GM13976 (cell line): ENCODE data around the gene IGSF1.
"Not testable (repeated sequence)": the region's sequence is repeated elsewhere in the genome, so short reads cannot be mapped to it uniquely, and the experiment has no call there.

Experiments used
- DNase-seq: peaks from one replicate; pipeline ENCODE4 v3.0.0; 2012; ENCODE audit warnings: low spot score
- in situ Hi-C: fragments of 300-500 bp; cut with MboI; formaldehyde crosslinking; loops from one replicate; pipeline ENCODE4 v1.12.0; 2022; ENCODE audit warnings: low sequenced_read_pairs, mixed read lengths, inconsistent platforms; ENCODE audit not compliant: unreplicated experiment
- TF ChIP-seq, protein P1 (sequence below): IDR thresholded peaks from 2 replicates; pipeline ENCODE4 v1.5.1; 2012; ENCODE audit warnings: borderline replicate concordance, mild to moderate bottlenecking; ENCODE audit not compliant: insufficient read depth; ENCODE audit errors: extremely low read depth, missing control alignments, control extremely low read depth

The IGSF1 gene

DNA sequence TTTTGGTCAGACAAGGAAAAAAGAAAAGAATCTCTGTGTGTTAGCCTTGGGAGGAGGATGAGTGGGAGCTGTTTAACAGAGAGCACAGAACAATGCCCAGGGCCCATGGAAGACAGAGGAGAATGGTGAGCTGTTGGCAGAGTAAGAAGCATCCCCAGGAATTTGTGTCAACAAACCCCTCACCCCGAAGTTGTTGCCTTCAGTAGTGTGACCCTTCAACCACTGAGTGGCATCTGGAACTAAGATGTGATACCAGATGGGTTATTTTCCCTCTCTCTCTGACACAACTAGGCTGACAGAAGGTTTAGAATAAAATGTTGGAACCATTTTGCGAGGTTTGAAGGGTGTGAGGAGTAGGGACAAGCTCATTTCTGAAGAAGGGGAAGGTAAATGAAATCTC lies 25.1 kb downstream of the IGSF1 start:
- in situ Hi-C loops = no loop called here
- no peak for DNase-seq
- TF ChIP-seq, protein P1, sequence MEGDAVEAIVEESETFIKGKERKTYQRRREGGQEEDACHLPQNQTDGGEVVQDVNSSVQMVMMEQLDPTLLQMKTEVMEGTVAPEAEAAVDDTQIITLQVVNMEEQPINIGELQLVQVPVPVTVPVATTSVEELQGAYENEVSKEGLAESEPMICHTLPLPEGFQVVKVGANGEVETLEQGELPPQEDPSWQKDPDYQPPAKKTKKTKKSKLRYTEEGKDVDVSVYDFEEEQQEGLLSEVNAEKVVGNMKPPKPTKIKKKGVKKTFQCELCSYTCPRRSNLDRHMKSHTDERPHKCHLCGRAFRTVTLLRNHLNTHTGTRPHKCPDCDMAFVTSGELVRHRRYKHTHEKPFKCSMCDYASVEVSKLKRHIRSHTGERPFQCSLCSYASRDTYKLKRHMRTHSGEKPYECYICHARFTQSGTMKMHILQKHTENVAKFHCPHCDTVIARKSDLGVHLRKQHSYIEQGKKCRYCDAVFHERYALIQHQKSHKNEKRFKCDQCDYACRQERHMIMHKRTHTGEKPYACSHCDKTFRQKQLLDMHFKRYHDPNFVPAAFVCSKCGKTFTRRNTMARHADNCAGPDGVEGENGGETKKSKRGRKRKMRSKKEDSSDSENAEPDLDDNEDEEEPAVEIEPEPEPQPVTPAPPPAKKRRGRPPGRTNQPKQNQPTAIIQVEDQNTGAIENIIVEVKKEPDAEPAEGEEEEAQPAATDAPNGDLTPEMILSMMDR = no peak

DNA sequence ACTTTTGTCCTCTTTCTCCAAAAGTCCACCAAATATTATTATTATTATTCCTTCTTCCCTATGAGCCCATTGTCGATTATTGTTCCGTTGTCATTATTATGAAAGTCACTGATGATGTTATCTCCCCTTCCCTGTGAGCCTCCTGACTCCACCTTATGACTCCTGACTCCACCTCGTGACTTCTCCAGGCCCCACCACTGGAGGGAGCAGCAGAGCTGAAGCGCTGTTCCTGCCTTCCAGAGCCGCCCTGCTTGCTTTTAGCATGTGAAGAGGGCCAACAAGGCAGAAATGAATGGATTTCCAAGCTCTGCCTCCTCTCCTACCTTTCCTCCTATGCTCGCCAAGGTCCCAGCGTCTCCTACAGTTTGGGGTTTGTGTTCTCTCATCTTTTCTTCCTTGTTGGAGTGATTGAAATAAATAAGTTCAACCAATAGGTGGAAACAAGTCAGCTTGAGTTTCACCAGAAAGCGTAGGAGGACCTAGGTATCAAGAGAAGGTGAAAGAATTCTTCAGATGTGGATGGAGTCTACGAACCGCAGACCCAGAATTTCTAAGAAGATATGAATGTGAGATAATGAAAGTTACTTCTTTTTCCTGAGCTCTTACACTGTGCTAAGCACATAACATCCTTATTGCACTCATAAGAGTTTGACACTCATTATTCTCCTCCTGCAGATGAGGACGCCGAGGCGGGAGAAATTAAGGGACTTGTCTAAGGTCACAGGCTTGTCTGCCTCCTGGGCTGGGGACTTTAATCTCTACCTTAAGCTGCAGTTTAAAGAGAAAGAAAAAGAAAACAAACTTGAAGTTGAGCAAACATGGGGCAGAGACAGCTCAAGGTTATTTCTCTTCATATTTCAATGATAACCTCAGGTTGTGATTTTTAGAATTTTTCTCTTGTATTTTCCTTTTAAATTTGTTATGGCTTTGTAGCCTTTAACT lies 26.1 kb downstream of the IGSF1 start:
- TF ChIP-seq, protein P1 = no peak
- in situ Hi-C loops = no loop called here
- DNase-seq = no peak

DNA sequence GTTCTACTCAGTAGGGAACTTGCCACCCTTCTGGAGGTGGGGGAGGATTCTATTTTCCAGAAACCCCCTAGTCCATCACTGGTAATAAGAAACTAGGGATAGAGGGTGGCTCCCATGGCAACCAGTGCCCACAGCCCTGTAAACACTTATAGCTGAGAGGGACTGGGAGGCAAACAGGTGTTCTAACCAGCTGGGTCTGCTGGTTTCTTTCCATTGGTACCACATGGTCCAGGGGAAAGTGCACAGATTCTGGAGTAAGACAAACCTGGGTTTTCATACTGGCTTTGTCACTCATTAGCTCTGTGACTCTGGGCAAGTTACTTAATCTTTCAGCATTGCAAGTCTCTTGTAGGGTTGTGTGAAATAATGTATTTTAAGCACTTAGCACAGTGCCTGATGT lies 26.9 kb downstream of the IGSF1 start:
- TF ChIP-seq, protein P1 = no peak
- in situ Hi-C loops = no loop called here
- no peak for DNase-seq

DNA sequence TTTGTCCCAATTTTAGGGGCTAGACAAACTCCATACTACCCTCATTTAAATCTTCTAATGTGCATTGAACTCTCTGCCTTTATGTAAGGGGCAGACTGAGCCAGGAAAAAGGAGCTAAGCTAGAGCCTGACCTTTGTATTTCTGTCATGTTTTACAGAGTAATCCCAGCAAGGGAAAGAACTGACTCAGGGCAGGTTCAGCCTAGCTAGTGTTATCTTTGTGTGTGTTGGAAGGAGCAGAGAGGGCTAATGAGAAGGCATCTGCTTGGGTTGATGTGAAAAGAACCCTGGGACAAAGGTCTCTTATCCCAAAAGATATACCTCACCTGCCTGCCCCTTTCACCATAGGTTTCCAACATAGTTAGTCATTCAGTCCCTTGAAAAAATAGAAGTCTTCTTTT lies 31.7 kb downstream of the IGSF1 start:
- in situ Hi-C loops = no loop called here
- TF ChIP-seq, protein P1 = no peak
- DNase-seq = no peak

DNA sequence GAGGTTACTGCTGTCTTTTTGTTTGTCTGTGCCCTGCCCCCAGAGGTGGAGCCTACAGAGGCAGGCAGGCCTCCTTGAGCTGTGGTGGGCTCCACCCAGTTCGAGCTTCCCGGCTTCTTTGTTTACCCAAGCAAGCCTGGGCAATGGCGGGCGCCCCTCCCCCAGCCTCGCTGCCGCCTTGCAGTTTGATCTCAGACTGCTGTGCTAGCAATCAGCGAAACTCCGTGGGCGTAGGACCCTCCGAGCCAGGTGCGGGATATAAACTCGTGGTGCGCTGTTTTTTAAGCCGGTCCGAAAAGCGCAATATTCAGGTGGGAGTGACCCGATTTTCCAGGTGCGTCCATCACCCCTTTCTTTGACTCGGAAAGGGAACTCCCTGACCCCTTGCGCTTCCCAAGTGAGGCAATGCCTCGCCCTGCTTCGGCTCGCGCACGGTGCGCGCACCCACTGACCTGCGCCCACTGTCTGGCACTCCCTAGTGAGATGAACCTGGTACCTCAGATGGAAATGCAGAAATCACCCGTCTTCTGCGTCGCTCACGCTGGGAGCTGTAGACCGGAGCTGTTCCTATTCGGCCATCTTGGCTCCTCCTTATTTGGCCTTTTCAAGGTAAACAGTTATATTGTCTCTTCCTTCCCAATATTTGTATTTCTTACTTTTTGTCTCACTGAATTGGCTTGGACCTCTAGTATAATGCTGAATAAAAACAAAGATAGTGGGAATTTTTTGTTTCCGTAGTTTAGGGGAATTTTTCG lies 37.9 kb downstream of the IGSF1 start:
- DNase-seq, in situ Hi-C loops: not testable (repeated sequence)

DNA sequence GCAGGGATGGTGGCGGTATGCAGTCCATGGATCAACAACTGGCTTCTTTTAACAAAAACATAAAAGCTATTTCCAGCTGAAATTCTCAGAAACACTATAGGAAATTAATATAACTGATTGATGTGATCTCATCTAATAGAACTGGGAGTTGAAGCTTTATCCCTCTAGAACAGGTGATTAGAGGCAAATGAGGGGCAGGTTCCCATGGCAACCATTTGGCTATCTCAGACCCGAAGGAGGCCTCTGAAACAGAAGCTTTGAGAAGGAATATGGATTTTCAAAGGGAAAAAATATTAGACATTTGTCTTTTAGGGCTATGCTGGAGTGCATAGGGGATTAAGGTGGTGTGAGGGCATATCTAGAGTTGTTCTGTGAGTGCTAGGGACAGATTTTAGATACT lies 50.0 kb downstream of the IGSF1 start:
- TF ChIP-seq, protein P1 = no peak
- in situ Hi-C loops = no loop called here
- no peak for DNase-seq

DNA sequence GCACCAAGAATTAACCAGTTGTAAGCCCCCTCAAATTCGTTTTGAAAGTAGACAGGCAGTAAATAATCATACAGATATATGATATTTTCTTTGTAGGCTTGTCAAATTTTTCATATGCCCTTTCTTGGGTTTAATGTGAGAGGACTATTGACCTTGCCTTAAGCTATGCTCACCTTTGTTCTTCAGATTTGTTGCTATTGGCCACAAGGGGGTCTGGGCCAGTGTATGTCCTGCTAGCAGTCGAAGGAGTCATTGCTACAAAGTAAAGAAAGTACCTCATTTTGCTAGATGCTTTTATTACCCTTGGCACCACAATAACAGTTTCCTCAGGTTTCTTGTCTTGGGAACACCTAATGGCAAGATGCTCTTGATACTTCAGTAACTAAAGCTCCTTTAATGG lies 51.7 kb downstream of the IGSF1 start:
- TF ChIP-seq, protein P1 = no peak
- no peak for DNase-seq
- in situ Hi-C loops = no loop called here
